Left ventricle myocardium inferior (tissue), 1 donor: Measurements from ENCODE around the gene NCBP1. TPM values are rescaled to one million over a fixed set of nuclear protein-coding genes. Genes with fewer than 3 reads are reported as not detected.

ENCODE experiments used
- DNase-seq: peaks from one replicate; pipeline ENCODE4 v3.0.0-alpha.2; 2020
- H3K27ac ChIP-seq: fragments of 200-600 bp; replicated peaks from 2 replicates; pipeline ENCODE4 v1.8.0; 2021
- H3K27me3 ChIP-seq: fragments of 200-600 bp; 2 replicates; pipeline ENCODE4 v1.8.0; 2021; ENCODE audit warnings: low read depth
- H3K36me3 ChIP-seq: fragments of 200-600 bp; 2 replicates; pipeline ENCODE4 v1.8.0; 2021
- H3K4me1 ChIP-seq: fragments of 200-600 bp; 2 replicates; pipeline ENCODE4 v1.8.0; 2021
- H3K4me3 ChIP-seq: fragments of 200-600 bp; 2 replicates; pipeline ENCODE4 v1.8.0; 2021; ENCODE audit warnings: mild to moderate bottlenecking, moderate library complexity
- H3K9me3 ChIP-seq: fragments of 200-600 bp; replicated peaks from 2 replicates; pipeline ENCODE4 v1.8.0; 2021
- CTCF ChIP-seq: fragments of 200-600 bp; IDR thresholded peaks from 2 replicates; pipeline ENCODE4 v1.8.0; 2021; ENCODE audit warnings: antibody characterized with exemption, mild to moderate bottlenecking, borderline replicate concordance
- intact Hi-C: fragments of 100-400 bp; cut with micrococcal nuclease; formaldehyde crosslinking; loops from one replicate; pipeline ENCODE4 v1.11.0; 2022
- total RNA-seq: library from RNA; stranded (reverse); fragmentation: NEBNext Ultra II Directional; extraction: Animal tissue kit (Norgen Biotek cat#: 25700); gene quantifications from one replicate; pipeline ENCODE4 v1.2.1, GENCODE V29; 2021
- donor health status: DM: no; HTN: yes; CAD: no; lungs with severe emphysema.

Gene NCBP1
- total RNA-seq, 1 donor from 2014 or later, result 22.5 TPM

GRCh38 chr9:97668485-97668884 is 34.9 kb downstream of the NCBP1 start:
- H3K9me3 ChIP-seq, result no peaks in the 10 kb centered on the region
- H3K27ac ChIP-seq, result no peak overlapping the region
- TF ChIP-seq CTCF, result no peak
- peaks cover 100% of the 10 kb centered on the region for H3K36me3 ChIP-seq
- DNase-seq, result no peak
- intact Hi-C loops, result no loop called here
- peaks cover 9% of the 10 kb centered on the region for H3K4me1 ChIP-seq
- no peak overlapping the region for H3K4me3 ChIP-seq
- H3K27me3 ChIP-seq, result no peaks in the 10 kb centered on the region

- Histone ChIP-seq H3K27me3 (no peaks in the 10 kb centered on the region), H3K9me3 (no peaks in the 10 kb centered on the region), H3K4me1 (peaks cover 9% of the 10 kb centered on the region), H3K27ac (peak overlapping the region; percentile 6), H3K36me3 (peaks cover 100% of the 10 kb centered on the region), H3K4me3 (no peak overlapping the region)
- TF ChIP-seq CTCF, result no peak
- no peak for DNase-seq
- intact Hi-C loops, result no loop called here
Measured at GRCh38 chr9:97670586-97670985, 37.0 kb downstream of the NCBP1 start.

- Histone ChIP-seq H3K4me1 (peaks cover 9% of the 10 kb centered on the region), H3K4me3 (no peak overlapping the region), H3K9me3 (no peaks in the 10 kb centered on the region), H3K36me3 (peaks cover 100% of the 10 kb centered on the region), H3K27me3 (no peaks in the 10 kb centered on the region), H3K27ac (no peak overlapping the region)
- no peak for TF ChIP-seq CTCF
- intact Hi-C loops, result no loop called here
- DNase-seq, result no peak
Measured at GRCh38 chr9:97672403-97672802, 38.8 kb downstream of the NCBP1 start.

- intact Hi-C loops, result no loop called here
- H3K36me3 ChIP-seq, result peaks cover 97% of the 10 kb centered on the region
- TF ChIP-seq CTCF, result no peak
Measured at GRCh38 chr9:97673922-97674321, 40.3 kb downstream of the NCBP1 start.

GRCh38 chr9:97675655-97676054 is 42.0 kb downstream of the NCBP1 start:
- intact Hi-C loops, result no loop called here
- H3K4me3 ChIP-seq, result no peak overlapping the region
- TF ChIP-seq CTCF, result no peak
- H3K27ac ChIP-seq, result no peak overlapping the region
- H3K36me3 ChIP-seq, result peaks cover 92% of the 10 kb centered on the region
- DNase-seq, result no peak
- H3K27me3 ChIP-seq, result no peaks in the 10 kb centered on the region
- no peaks in the 10 kb centered on the region for H3K9me3 ChIP-seq
- peaks cover 11% of the 10 kb centered on the region for H3K4me1 ChIP-seq

More at GRCh38 chr9:97673922-97674321, 40.3 kb downstream of the NCBP1 start:
- peaks cover 9% of the 10 kb centered on the region for H3K4me1 ChIP-seq
- no peak overlapping the region for H3K4me3 ChIP-seq
- H3K27ac ChIP-seq, result no peak overlapping the region
- H3K9me3 ChIP-seq, result no peaks in the 10 kb centered on the region
- H3K27me3 ChIP-seq, result no peaks in the 10 kb centered on the region
- DNase-seq, result no peak

GRCh38 chr9:97682242-97682641 is 48.6 kb downstream of the NCBP1 start:
- intact Hi-C loops, result no loop called here
- peaks cover 91% of the 10 kb centered on the region for H3K36me3 ChIP-seq
- H3K27me3 ChIP-seq, result no peaks in the 10 kb centered on the region
- H3K9me3 ChIP-seq, result no peaks in the 10 kb centered on the region
- H3K4me1 ChIP-seq, result peaks cover 4% of the 10 kb centered on the region
- no peak for TF ChIP-seq CTCF
- no peak overlapping the region for H3K27ac ChIP-seq
- no peak overlapping the region for H3K4me3 ChIP-seq
- DNase-seq, result no peak
